Coronary artery (tissue), 2 donors: ENCODE data around the gene CAMK4.

ENCODE experiments used
- DNase-seq: peaks from one replicate; pipeline ENCODE4 v3.0.0-alpha.2; 2017; ENCODE audit warnings: low spot score
- H3K27ac ChIP-seq, 2 donors: fragments of 200-600 bp; sonication (generic); one replicate each; pipeline ENCODE4 v1.5.1; 2016 to 2019
- H3K4me3 ChIP-seq: fragments of 200-600 bp; sonication (generic); 2 replicates; pipeline ENCODE4 v1.5.1; 2016; ENCODE audit warnings: mild to moderate bottlenecking, moderate library complexity
- TF ChIP-seq, protein P1 (sequence below): fragments of 200-600 bp; sonication (generic); IDR thresholded peaks from one replicate; pipeline ENCODE4 v1.5.1; 2019; ENCODE audit warnings: antibody characterized with exemption

Gene CAMK4

GRCh38 chr5:111235635-111236034 is 11.5 kb downstream of the CAMK4 start:
- Histone ChIP-seq H3K27ac (no peak overlapping the region), H3K4me3 (no peak overlapping the region)
- TF ChIP-seq, protein P1, sequence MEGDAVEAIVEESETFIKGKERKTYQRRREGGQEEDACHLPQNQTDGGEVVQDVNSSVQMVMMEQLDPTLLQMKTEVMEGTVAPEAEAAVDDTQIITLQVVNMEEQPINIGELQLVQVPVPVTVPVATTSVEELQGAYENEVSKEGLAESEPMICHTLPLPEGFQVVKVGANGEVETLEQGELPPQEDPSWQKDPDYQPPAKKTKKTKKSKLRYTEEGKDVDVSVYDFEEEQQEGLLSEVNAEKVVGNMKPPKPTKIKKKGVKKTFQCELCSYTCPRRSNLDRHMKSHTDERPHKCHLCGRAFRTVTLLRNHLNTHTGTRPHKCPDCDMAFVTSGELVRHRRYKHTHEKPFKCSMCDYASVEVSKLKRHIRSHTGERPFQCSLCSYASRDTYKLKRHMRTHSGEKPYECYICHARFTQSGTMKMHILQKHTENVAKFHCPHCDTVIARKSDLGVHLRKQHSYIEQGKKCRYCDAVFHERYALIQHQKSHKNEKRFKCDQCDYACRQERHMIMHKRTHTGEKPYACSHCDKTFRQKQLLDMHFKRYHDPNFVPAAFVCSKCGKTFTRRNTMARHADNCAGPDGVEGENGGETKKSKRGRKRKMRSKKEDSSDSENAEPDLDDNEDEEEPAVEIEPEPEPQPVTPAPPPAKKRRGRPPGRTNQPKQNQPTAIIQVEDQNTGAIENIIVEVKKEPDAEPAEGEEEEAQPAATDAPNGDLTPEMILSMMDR: no peak
- DNase-seq: no peak

DNA sequence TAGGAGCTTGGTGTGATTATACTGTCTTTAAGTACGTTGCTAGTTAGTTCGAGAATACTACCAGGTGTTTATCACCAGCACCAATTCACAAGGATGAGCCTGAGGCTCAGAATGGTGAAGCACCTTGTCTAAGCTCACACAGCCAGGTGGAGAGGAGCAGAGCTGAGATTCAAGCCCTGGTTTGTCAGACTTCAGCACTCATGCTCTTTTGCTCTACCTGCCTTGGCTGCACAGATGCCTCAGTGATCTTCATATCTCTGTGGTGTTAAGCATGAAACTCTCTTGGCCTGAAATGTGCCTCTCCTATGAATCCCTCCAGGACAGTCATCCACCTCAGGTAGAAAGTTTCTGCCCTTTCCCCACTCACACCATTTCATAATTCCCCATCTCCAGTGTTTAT is 12.2 kb downstream of the CAMK4 start:
- H3K27ac ChIP-seq: no peak overlapping the region
- DNase-seq: no peak
- TF ChIP-seq, protein P1: no peak
- no peak overlapping the region for H3K4me3 ChIP-seq

DNA sequence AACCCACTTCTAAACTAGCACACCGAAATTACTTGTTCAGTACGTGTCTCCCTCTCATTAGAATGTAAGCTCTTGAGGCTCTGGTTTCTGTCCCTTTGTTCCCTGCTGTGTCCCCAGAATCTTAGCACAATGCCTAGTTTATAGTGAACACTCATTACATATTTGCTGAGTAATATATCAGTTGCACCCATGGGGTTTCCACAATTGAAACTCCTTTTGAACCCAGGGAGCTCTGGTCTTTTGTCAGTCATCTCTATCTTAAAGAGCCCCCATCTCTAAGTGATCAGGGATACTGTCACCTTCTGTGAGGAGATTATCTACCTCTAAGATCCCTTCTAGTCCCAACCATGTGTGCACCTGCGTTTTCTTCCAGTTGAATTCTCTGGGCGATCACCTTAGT is 12.8 kb downstream of the CAMK4 start:
- H3K4me3 ChIP-seq: no peak overlapping the region

GRCh38 chr5:111237470-111237869 is 13.3 kb downstream of the CAMK4 start:
- Histone ChIP-seq H3K27ac (no peak overlapping the region), H3K4me3 (no peak overlapping the region)
- TF ChIP-seq, protein P1: no peak
- no peak for DNase-seq

More for the DNA sequence above, 12.8 kb downstream of the CAMK4 start:
- no peak overlapping the region for H3K27ac ChIP-seq
- DNase-seq: no peak
- TF ChIP-seq, protein P1: no peak

- no peak for DNase-seq
- TF ChIP-seq, protein P1: no peak
- H3K4me3 ChIP-seq: no peak overlapping the region
- no peak overlapping the region for H3K27ac ChIP-seq
Measured at GRCh38 chr5:111238431-111239225, 14.4 kb downstream of the CAMK4 start.

- no peak overlapping the region for H3K27ac ChIP-seq
Measured at GRCh38 chr5:111241696-111242095, 17.5 kb downstream of the CAMK4 start.

More at GRCh38 chr5:111241696-111242095, 17.5 kb downstream of the CAMK4 start:
- DNase-seq: no peak
- H3K4me3 ChIP-seq: no peak overlapping the region
- TF ChIP-seq, protein P1: no peak
